ENCODE results near the gene PAOX. TPM values are rescaled to one million over a fixed set of nuclear protein-coding genes. Genes with fewer than 3 reads are reported as not detected.

PAOX gene
- total and polyA plus RNA-seq, 5 donors from 2014 or later, result 6.7 to 14.3 (median 10.2) TPM

DNA sequence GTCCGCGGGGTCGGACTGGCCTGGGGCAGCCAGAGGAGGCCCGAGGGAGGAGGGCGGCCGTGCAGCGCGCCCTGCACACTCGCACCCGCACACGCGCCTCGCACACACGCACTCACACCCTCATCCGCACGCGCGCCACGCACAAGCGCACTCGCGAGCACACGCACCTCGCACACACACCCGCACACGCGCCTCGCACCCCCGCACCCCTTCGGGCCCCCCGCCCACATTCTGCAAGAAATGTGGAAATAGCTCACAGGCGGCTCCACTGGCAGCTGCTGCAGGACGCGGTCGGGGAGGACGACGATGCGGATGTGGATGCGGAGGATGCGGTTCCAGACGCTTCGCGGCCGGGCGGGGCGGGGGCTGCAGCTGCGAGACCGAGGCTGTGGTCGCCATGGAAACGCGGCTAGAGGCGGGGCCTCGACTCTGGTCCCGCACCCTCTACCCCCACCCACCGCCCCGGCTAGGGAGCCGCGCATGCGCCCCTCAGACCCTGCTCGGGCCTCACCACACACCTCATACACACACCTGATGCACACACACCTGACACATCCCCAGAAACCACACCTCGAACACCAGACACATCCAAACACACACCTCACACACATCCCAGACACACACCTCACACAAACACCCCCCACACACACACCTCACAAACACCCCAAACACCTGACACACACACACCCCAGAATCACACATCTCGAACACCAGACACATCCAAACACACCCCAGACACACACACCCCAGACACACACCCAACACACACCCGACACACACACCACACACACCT lies 42.3 kb upstream of the PAOX start, which contains the start of gene CALY:
TSS of gene CALY (minus strand) at position 320 of the 793 bp plus-strand sequence. CDS start 7,907 bp downstream, outside the sequence.
- H3K4me1 Mint-ChIP-seq, result peaks cover 0 to 7% (median 3%) of the 10 kb centered on the region in 4 donors
- peak within 1 kb of the TSS; percentile 84 for H3K27ac ChIP-seq (ENCODE audit: insufficient read depth, low read length, poor library complexity, severe bottlenecking)

DNA sequence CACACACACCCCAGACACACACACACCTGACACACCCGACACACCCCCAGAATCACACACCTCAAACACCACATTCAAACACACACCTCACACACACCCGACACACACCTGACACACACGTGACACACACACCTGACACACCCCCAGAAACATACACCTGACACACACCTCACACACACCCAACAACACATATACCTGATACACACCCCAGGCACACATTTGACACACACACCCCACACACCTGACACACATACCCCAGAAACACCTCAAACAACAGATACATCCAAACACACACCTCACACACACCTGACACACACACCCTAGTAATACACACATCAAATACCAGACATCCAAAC lies 41.7 kb upstream of the PAOX start:
- Histone ChIP-seq H3K4me3 (ENCODE audit: low read depth, low read length) (peak overlapping the region; percentile 26), H3K36me3 (ENCODE audit: control insufficient read depth, insufficient read depth, low read length) (no peaks in the 10 kb centered on the region), H3K4me1 (ENCODE audit: control insufficient read depth, insufficient read depth, low read length, poor library complexity, severe bottlenecking) (peaks cover 32% of the 10 kb centered on the region), H3K9me3 (ENCODE audit: control insufficient read depth in 2 of 2, low read length in 2 of 2) (no peaks in the 10 kb centered on the region), H3K27ac (ENCODE audit: insufficient read depth, low read length, poor library complexity, severe bottlenecking) (no peak overlapping the region), H3K27me3 (ENCODE audit: control insufficient read depth, insufficient read depth, low read length) (no peaks in the 10 kb centered on the region)
- Mint-ChIP-seq H3K9me3 (no peaks in the 10 kb centered on the region), H3K27ac (no peak overlapping the region), H3K27me3 (peaks cover 11% of the 10 kb centered on the region), H3K4me3 (no peak overlapping the region), H3K4me1 (peaks cover 0 to 6% (median 3%) of the 10 kb centered on the region in 4 donors), H3K36me3 (no peaks in the 10 kb centered on the region)
- DNase-seq (no peak), ATAC-seq (ENCODE audit: low read depth in 2 of 2) (no peak)

More for the DNA sequence above, 42.3 kb upstream of the PAOX start, which contains the start of gene CALY:
- Histone ChIP-seq H3K27me3 (ENCODE audit: control insufficient read depth, insufficient read depth, low read length) (no peaks in the 10 kb centered on the region), H3K4me3 (ENCODE audit: low read depth, low read length) (peak within 1 kb of the TSS; percentile 26), H3K36me3 (ENCODE audit: control insufficient read depth, insufficient read depth, low read length) (no peaks in the 10 kb centered on the region), H3K4me1 (ENCODE audit: control insufficient read depth, insufficient read depth, low read length, poor library complexity, severe bottlenecking) (peaks cover 32% of the 10 kb centered on the region), H3K9me3 (ENCODE audit: control insufficient read depth in 2 of 2, low read length in 2 of 2) (no peaks in the 10 kb centered on the region)
- Mint-ChIP-seq H3K9me3 (no peaks in the 10 kb centered on the region), H3K27me3 (peaks cover 15% of the 10 kb centered on the region), H3K27ac (peak within 1 kb of the TSS in 2 of 3 donors; percentile 20 to 74), H3K36me3 (no peaks in the 10 kb centered on the region), H3K4me3 (peak within 1 kb of the TSS in 3 of 4 donors; percentile 44 to 79 (median 77))
- peak; percentile 85 to 91 (median 90) for DNase-seq
- ATAC-seq (ENCODE audit: low read depth in 2 of 2), result peak; percentile 65 to 69

DNA sequence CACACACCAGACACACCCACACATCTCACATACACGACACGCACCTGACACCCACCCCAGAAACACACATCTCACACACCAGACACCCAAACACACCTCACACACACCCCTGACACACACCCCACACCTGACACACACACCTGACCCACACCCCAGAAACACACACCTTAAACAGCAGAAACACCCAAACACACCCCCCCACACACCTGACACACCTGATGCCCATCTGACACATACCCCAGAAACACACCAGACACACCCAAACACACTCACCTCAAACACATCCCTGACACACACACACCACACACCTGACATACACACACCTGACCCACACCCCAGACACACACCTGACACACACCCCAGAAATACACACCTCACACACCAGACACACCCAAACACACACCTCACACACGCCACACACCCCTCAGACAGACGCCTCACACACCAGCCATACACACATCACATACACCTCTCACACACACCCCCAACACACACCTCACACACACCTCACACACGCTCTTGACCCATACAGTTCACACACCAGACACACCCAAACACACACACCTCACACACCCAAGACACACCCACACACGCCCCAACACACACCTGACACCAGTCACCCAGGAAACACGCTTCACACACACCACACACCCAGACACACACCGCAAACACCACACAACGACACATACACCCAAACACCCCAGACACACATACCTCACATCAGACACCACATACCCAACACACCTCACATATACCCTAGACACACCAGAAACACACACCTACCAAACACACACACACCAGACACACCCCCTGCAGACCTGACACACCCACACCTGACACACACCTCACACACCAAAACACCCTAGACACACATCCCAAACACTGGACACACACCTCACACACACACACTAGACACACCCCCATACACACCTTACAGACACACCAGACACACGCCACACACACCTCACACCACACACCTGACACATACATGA lies 40.7 kb upstream of the PAOX start:
- no peak for ATAC-seq (ENCODE audit: low read depth in 2 of 2)
- Mint-ChIP-seq H3K27me3 (peaks cover 4% of the 10 kb centered on the region), H3K4me1 (peaks cover 0 to 4% (median 0%) of the 10 kb centered on the region in 4 donors), H3K27ac (no peak overlapping the region), H3K36me3 (no peaks in the 10 kb centered on the region), H3K9me3 (no peaks in the 10 kb centered on the region), H3K4me3 (no peak overlapping the region)
- Histone ChIP-seq H3K27ac (ENCODE audit: insufficient read depth, low read length, poor library complexity, severe bottlenecking) (no peak overlapping the region), H3K36me3 (ENCODE audit: control insufficient read depth, insufficient read depth, low read length) (no peaks in the 10 kb centered on the region), H3K4me1 (ENCODE audit: control insufficient read depth, insufficient read depth, low read length, poor library complexity, severe bottlenecking) (peaks cover 32% of the 10 kb centered on the region), H3K9me3 (ENCODE audit: control insufficient read depth in 2 of 2, low read length in 2 of 2) (no peaks in the 10 kb centered on the region), H3K4me3 (ENCODE audit: low read depth, low read length) (no peak overlapping the region), H3K27me3 (ENCODE audit: control insufficient read depth, insufficient read depth, low read length) (no peaks in the 10 kb centered on the region)
- DNase-seq, result no peak

DNA sequence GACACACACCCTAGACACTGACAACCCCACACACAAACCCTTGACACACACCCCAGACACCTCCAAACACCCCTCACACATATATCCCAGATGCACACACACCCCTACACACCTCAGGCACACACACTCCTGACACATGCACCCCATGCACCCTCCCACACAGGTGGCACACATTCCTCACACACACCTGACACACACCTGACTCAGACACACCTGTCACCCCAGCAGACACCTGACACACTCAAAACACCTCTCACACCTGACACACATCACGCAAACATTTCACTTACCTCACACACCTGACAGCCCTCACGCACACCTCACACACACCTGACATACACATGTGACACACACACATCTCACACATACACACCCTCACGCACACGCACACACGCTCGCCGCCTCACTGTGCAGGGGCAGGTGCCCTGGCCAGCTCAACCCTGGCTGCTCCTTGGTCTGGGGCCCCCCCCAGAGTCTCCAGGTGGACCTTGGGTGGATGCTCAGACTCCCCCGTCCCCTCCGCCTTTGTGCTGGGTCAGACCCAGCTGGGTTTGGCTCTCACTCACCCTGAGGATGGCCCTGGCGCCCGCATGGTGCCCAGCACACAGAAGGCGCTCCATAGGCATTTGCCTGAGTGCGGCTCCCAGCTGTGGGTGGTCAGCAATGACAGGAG lies 39.2 kb upstream of the PAOX start:
- peaks cover 29% of the 10 kb centered on the region for H3K4me1 ChIP-seq (ENCODE audit: control insufficient read depth, insufficient read depth, low read length, poor library complexity, severe bottlenecking)
- Mint-ChIP-seq H3K9me3 (peaks cover 0 to 2% (median 0%) of the 10 kb centered on the region in 7 donors), H3K27me3 (peaks cover 4% of the 10 kb centered on the region), H3K36me3 (no peaks in the 10 kb centered on the region), H3K4me3 (no peak overlapping the region), H3K27ac (no peak overlapping the region), H3K4me1 (peaks cover 0 to under 1% (median 0%) of the 10 kb centered on the region in 4 donors)
- H3K27me3 ChIP-seq (ENCODE audit: control insufficient read depth, insufficient read depth, low read length), result peaks cover 2% of the 10 kb centered on the region
- DNase-seq (no peak), ATAC-seq (ENCODE audit: low read depth in 2 of 2) (no peak)
- no peak overlapping the region for H3K27ac ChIP-seq (ENCODE audit: insufficient read depth, low read length, poor library complexity, severe bottlenecking)
- H3K36me3 ChIP-seq (ENCODE audit: control insufficient read depth, insufficient read depth, low read length), result no peaks in the 10 kb centered on the region
- H3K4me3 ChIP-seq (ENCODE audit: low read depth, low read length), result no peak overlapping the region
- no peaks in the 10 kb centered on the region for H3K9me3 ChIP-seq (ENCODE audit: control insufficient read depth in 2 of 2, low read length in 2 of 2)

DNA sequence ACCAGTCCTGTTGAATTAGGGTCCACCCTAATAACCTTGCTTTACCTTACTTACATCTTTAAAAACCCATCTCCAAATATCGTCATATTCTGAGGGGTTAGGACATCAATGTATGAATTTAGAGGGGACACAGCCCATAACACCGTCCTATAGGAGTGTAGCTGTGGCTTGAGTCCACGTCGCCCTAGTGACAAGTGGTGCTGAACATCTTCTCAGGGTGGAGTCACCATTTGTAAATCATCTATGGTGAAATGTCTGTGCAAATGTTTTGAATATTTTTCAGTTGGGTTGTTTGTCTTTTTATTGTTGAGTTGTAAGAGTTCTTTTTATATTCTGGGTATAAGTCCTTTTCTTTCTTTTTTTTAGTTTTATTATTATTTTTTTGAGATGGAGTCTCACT lies 37.1 kb upstream of the PAOX start:
- peaks cover 2% of the 10 kb centered on the region for H3K27me3 ChIP-seq (ENCODE audit: control insufficient read depth, insufficient read depth, low read length)
- H3K9me3 ChIP-seq (ENCODE audit: control insufficient read depth in 2 of 2, low read length in 2 of 2), result no peaks in the 10 kb centered on the region
- DNase-seq (no peak), ATAC-seq (ENCODE audit: low read depth in 2 of 2) (no peak)
- no peak overlapping the region for H3K27ac ChIP-seq (ENCODE audit: insufficient read depth, low read length, poor library complexity, severe bottlenecking)
- H3K36me3 ChIP-seq (ENCODE audit: control insufficient read depth, insufficient read depth, low read length), result no peaks in the 10 kb centered on the region
- Mint-ChIP-seq H3K27me3 (peaks cover 10% of the 10 kb centered on the region), H3K27ac (no peak overlapping the region), H3K4me1 (no peaks in the 10 kb centered on the region), H3K36me3 (no peaks in the 10 kb centered on the region), H3K9me3 (peaks cover 0 to 2% (median 0%) of the 10 kb centered on the region in 7 donors), H3K4me3 (peak overlapping the region in 1 of 4 donors; percentile 3)
- peaks cover 8% of the 10 kb centered on the region for H3K4me1 ChIP-seq (ENCODE audit: control insufficient read depth, insufficient read depth, low read length, poor library complexity, severe bottlenecking)
- no peak overlapping the region for H3K4me3 ChIP-seq (ENCODE audit: low read depth, low read length)

DNA sequence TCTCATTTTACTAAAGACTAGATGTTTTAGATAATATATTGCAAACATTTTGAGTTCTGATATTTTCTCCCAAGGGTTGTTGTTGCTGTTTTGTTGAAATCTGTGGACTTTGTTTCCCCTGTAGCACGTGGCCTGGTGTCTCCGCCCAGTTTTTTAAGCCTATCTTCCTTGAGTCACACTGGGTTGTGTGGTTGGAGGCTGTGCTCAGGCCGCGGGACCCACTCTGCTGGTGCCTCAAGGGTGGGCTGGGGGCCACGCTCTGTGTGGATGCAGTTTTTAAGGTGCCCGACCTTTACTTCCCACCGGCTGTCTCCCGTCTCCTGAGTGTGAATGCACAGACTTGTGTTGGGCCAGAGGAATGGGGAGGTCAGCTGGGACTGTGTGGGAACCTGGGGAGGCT lies 36.1 kb upstream of the PAOX start:
- no peak overlapping the region for H3K4me3 Mint-ChIP-seq

DNA sequence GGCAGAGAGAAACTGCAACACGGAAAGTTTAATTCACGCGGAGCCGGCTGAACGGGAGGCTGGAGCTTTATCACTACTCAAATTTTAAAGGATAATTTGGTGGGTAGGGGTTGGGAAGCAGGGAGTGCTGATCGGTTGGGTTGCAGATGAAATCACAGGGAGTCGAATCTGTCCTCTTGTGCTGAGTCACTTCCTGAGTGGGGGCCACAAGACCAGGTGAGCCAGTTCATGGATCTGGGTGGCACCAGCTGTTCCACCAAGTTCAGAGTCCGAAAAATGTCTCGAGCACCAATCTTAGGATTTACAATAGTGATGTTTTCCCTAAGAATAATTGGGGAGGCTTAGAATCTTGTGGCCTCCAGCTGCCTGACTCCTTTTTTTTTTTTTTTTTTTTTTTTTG lies 35.5 kb upstream of the PAOX start:
- H3K9me3 Mint-ChIP-seq, result peaks cover 0 to 2% (median 0%) of the 10 kb centered on the region in 7 donors
- Histone ChIP-seq H3K9me3 (ENCODE audit: control insufficient read depth in 2 of 2, low read length in 2 of 2) (no peaks in the 10 kb centered on the region), H3K27ac (ENCODE audit: insufficient read depth, low read length, poor library complexity, severe bottlenecking) (no peak overlapping the region), H3K4me3 (ENCODE audit: low read depth, low read length) (no peak overlapping the region), H3K36me3 (ENCODE audit: control insufficient read depth, insufficient read depth, low read length) (no peaks in the 10 kb centered on the region), H3K27me3 (ENCODE audit: control insufficient read depth, insufficient read depth, low read length) (peaks cover 2% of the 10 kb centered on the region), H3K4me1 (ENCODE audit: control insufficient read depth, insufficient read depth, low read length, poor library complexity, severe bottlenecking) (no peaks in the 10 kb centered on the region)
- no peaks in the 10 kb centered on the region for H3K36me3 Mint-ChIP-seq
- no peaks in the 10 kb centered on the region for H3K4me1 Mint-ChIP-seq
- H3K27me3 Mint-ChIP-seq, result peaks cover 10% of the 10 kb centered on the region
- no peak overlapping the region for H3K27ac Mint-ChIP-seq
- ATAC-seq (ENCODE audit: low read depth in 2 of 2) (no peak), DNase-seq (no peak)
- no peak overlapping the region for H3K4me3 Mint-ChIP-seq

More for the DNA sequence above, 36.1 kb upstream of the PAOX start:
- Histone ChIP-seq H3K4me1 (ENCODE audit: control insufficient read depth, insufficient read depth, low read length, poor library complexity, severe bottlenecking) (no peaks in the 10 kb centered on the region), H3K36me3 (ENCODE audit: control insufficient read depth, insufficient read depth, low read length) (no peaks in the 10 kb centered on the region), H3K27ac (ENCODE audit: insufficient read depth, low read length, poor library complexity, severe bottlenecking) (no peak overlapping the region), H3K9me3 (ENCODE audit: control insufficient read depth in 2 of 2, low read length in 2 of 2) (no peaks in the 10 kb centered on the region), H3K4me3 (ENCODE audit: low read depth, low read length) (no peak overlapping the region), H3K27me3 (ENCODE audit: control insufficient read depth, insufficient read depth, low read length) (peaks cover 2% of the 10 kb centered on the region)
- Mint-ChIP-seq H3K36me3 (no peaks in the 10 kb centered on the region), H3K4me1 (no peaks in the 10 kb centered on the region), H3K27me3 (peaks cover 10% of the 10 kb centered on the region), H3K9me3 (peaks cover 0 to 2% (median 0%) of the 10 kb centered on the region in 7 donors), H3K27ac (no peak overlapping the region)
- no peak for ATAC-seq (ENCODE audit: low read depth in 2 of 2)
- no peak for DNase-seq

All from CD4-positive, CD25-positive, alpha-beta regulatory T cell (primary cell).